Measurements from ENCODE around the gene ESR1.

The ESR1 gene

GRCh38 chr6:152173957-152174356 is 366.5 kb downstream of the ESR1 start:
- no peak for DNase-seq (ENCODE audit: low spot score)

- no peak for DNase-seq (ENCODE audit: low spot score)
Measured at GRCh38 chr6:152176268-152176667, 368.8 kb downstream of the ESR1 start.

Measured in AG20443 (cell line).